A549 (cell line): ENCODE data around the gene TFG. TPM values are rescaled to one million over a fixed set of nuclear protein-coding genes. Genes with fewer than 3 reads are reported as not detected.
"Not testable (repeated sequence)": the region's sequence is repeated elsewhere in the genome, so short reads cannot be mapped to it uniquely, and the experiment has no call there.

Experiments used
- ATAC-seq, 2 experiments: fragments of 200-7000 bp in 1 of 2; fragments of >200 bp in 1 of 2; cut with Nextera tagmentation in 1 of 2; cut with Tn5 transposase in 1 of 2; 3 replicates each; pipeline versions ENCODE4 v1.8.0 to v1.9.1; 2018 to 2020; ENCODE audit warnings: mild to moderate bottlenecking in 1 of 2, moderate library complexity in 1 of 2
- CTCF ChIA-PET: fragments of 300-600 bp; sonication (Branson Sonifier 250); formaldehyde crosslinking; extraction: SDS; loops from one replicate; lab custom pipeline; 2021; ENCODE audit warnings: antibody characterized with exemption, inconsistent platforms; lab: Yijun Ruan, JAX
- POLR2A ChIA-PET: fragments of 350-600 bp; formaldehyde crosslinking; extraction: SDS; loops from one replicate; lab custom pipeline; 2021; ENCODE audit warnings: antibody characterized with exemption, inconsistent platforms; lab: Yijun Ruan, JAX
- DNase-seq, 2 experiments: peaks; one replicate each; pipeline versions ENCODE4 v3.0.0 to v3.0.0-alpha.2; 2011 to 2016; ENCODE audit warnings: low read depth in 1 of 2, low spot score in 1 of 2
- FAIRE-seq: peaks from 2 replicates; lab custom pipeline; 2011; peaks lifted over from hg19 to GRCh38; lab: Jason Lieb, UNC
- H3K27ac ChIP-seq, 2 experiments: fragments of >200 bp; sonication (Bioruptor Twin); formaldehyde crosslinking; 3 replicates each; pipeline ENCODE4 v1.5.1; 2016 to 2017
- H3K4me1 ChIP-seq: fragments of >200 bp; sonication (Bioruptor Twin); formaldehyde crosslinking; 3 replicates; pipeline ENCODE4 v1.6.1; 2016
- H3K4me2 ChIP-seq: fragments of >200 bp; sonication (Bioruptor Twin); formaldehyde crosslinking; 3 replicates; pipeline ENCODE4 v1.6.1; 2016
- H3K4me3 ChIP-seq: fragments of >200 bp; sonication (Bioruptor Twin); formaldehyde crosslinking; 3 replicates; pipeline ENCODE4 v1.5.1; 2016
- H3K9me3 ChIP-seq: fragments of >200 bp; sonication (Bioruptor Twin); formaldehyde crosslinking; 3 replicates; pipeline ENCODE4 v1.6.1; 2016
- CBX2 ChIP-seq: fragments of 200-600 bp; sonication (generic); IDR thresholded peaks from 2 replicates; pipeline ENCODE4 v1.6.1; 2016; ENCODE audit warnings: low read depth, mild to moderate bottlenecking, borderline replicate concordance
- CBX8 ChIP-seq: fragments of 200-600 bp; sonication (generic); IDR thresholded peaks from 2 replicates; pipeline ENCODE4 v1.6.1; 2016
- CHD2 ChIP-seq: fragments of 150-350 bp; IDR thresholded peaks from 2 replicates; pipeline ENCODE4 v1.6.1; 2014; ENCODE audit warnings: low read length; ENCODE audit not compliant: partially characterized antibody
- CHD4 ChIP-seq: fragments of 200-600 bp; sonication (generic); IDR thresholded peaks from 2 replicates; pipeline ENCODE4 v1.6.1; 2016; ENCODE audit warnings: antibody characterized with exemption, mild to moderate bottlenecking, borderline replicate concordance
- EHF ChIP-seq: fragments of 250-450 bp; sonication (Bioruptor Pico); IDR thresholded peaks from 2 replicates; pipeline ENCODE4 v1.5.0; 2020; ENCODE audit warnings: mild to moderate bottlenecking
- FOSB ChIP-seq: fragments of 250-450 bp; sonication (Bioruptor Pico); IDR thresholded peaks from 2 replicates; pipeline ENCODE4 v1.5.0; 2020; ENCODE audit warnings: mild to moderate bottlenecking, moderate library complexity
- HEYL ChIP-seq: fragments of 250-450 bp; sonication (Bioruptor Pico); IDR thresholded peaks from 2 replicates; pipeline ENCODE4 v1.8.0; 2021; ENCODE audit warnings: mild to moderate bottlenecking, moderate library complexity
- HOXB13 ChIP-seq: fragments of 250-450 bp; sonication (Bioruptor Pico); IDR thresholded peaks from 2 replicates; pipeline ENCODE4 v1.5.0; 2020; ENCODE audit warnings: low read depth, mild to moderate bottlenecking, moderate library complexity
- HOXB5 ChIP-seq: fragments of 250-450 bp; sonication (Bioruptor Pico); IDR thresholded peaks from 2 replicates; pipeline ENCODE4 v1.5.0; 2020; ENCODE audit warnings: mild to moderate bottlenecking, moderate library complexity
- KDM1A ChIP-seq: fragments of 200-600 bp; sonication (generic); IDR thresholded peaks from 2 replicates; pipeline ENCODE4 v1.6.1; 2016; ENCODE audit warnings: low read depth, mild to moderate bottlenecking
- MAFK ChIP-seq: fragments of 450-650 bp; IDR thresholded peaks from 2 replicates; pipeline ENCODE4 v1.6.1; 2014; ENCODE audit not compliant: partially characterized antibody
- MAZ ChIP-seq: fragments of 150-350 bp; IDR thresholded peaks from 2 replicates; pipeline ENCODE4 v1.6.1; 2014; ENCODE audit warnings: antibody characterized with exemption, low read depth, low read length, borderline replicate concordance
- NFE2L2 ChIP-seq: fragments of 150-350 bp; conservative IDR thresholded peaks from 2 replicates; pipeline ENCODE4 v1.6.1; 2014; ENCODE audit warnings: low read length
- RAD21 ChIP-seq, 2 experiments: fragments of >200 bp in 1 of 2; sonication (Bioruptor Twin) in 1 of 2; formaldehyde crosslinking in 1 of 2; IDR thresholded peaks in 1 of 2; conservative IDR thresholded peaks in 1 of 2; 2 replicates in 1 of 2; 3 replicates in 1 of 2; pipeline ENCODE4 v1.6.1; 2012 to 2018; ENCODE audit warnings: inconsistent platforms in 1 of 2
- RCOR1 ChIP-seq: fragments of 150-350 bp; IDR thresholded peaks from 2 replicates; pipeline ENCODE4 v1.6.1; 2014; ENCODE audit warnings: antibody characterized with exemption, low read length, low read depth
- RNF2 ChIP-seq: fragments of 200-600 bp; sonication (generic); IDR thresholded peaks from 2 replicates; pipeline ENCODE4 v1.6.1; 2016; ENCODE audit warnings: low read depth, mild to moderate bottlenecking, antibody characterized with exemption, moderate library complexity, borderline replicate concordance
- SREBF2 ChIP-seq: fragments of 450-650 bp; IDR thresholded peaks from 2 replicates; pipeline ENCODE4 v1.6.1; 2014; ENCODE audit warnings: mild to moderate bottlenecking, moderate library complexity
- TFCP2L1 ChIP-seq: fragments of 250-450 bp; sonication (Bioruptor Pico); IDR thresholded peaks from 2 replicates; pipeline ENCODE4 v1.5.0; 2021; ENCODE audit warnings: mild to moderate bottlenecking
- ZFP36 ChIP-seq: fragments of 450-650 bp; IDR thresholded peaks from 2 replicates; pipeline ENCODE4 v1.6.1; 2014; ENCODE audit warnings: borderline replicate concordance; ENCODE audit not compliant: partially characterized antibody
- polyA plus RNA-seq, 4 experiments: library from polyadenylated mRNA; depleted of rRNA in 3 of 4; stranded (reverse); fragments of >200 nt; fragmentation: RNase III in 1 of 4; extraction: RNeasy Plus Mini Kit Qiagen cat#74134 plus additional on column Dnase treatment in 1 of 4; gene quantifications; 2 replicates in 3 of 4; 3 replicates in 1 of 4; pipeline ENCODE4 v1.2.3, GENCODE V29; 2011 to 2017
- TF ChIP-seq, protein P1 (sequence below): fragments of 150-350 bp; IDR thresholded peaks from 2 replicates; pipeline ENCODE4 v1.6.1; 2014; ENCODE audit warnings: low read depth, mild to moderate bottlenecking, low read length
- TF ChIP-seq, protein P2 (sequence below): fragments of >200 bp; sonication (Bioruptor Twin); formaldehyde crosslinking; IDR thresholded peaks from 3 replicates; pipeline ENCODE4 v1.5.1; 2016
- TF ChIP-seq, protein P3 (sequence below): IDR thresholded peaks from 2 replicates; pipeline ENCODE4 v1.6.1; 2012
- TF ChIP-seq, protein P4 (sequence below): fragments of >200 bp; sonication (Bioruptor Twin); formaldehyde crosslinking; IDR thresholded peaks from 2 replicates; pipeline ENCODE4 v1.6.1; 2016
- TF ChIP-seq, protein P5 (sequence below): fragments of >200 bp; sonication (Bioruptor Twin); formaldehyde crosslinking; IDR thresholded peaks from 3 replicates; pipeline ENCODE4 v1.6.1; 2016
- TF ChIP-seq, protein P6 (sequence below): IDR thresholded peaks from 2 replicates; pipeline ENCODE4 v1.6.1; 2012; ENCODE audit warnings: low read depth, borderline replicate concordance

The TFG gene
- polyA plus RNA-seq, 2 of the 4 experiments (the other 2 are of a cell fraction) = 135 to 153 TPM

DNA sequence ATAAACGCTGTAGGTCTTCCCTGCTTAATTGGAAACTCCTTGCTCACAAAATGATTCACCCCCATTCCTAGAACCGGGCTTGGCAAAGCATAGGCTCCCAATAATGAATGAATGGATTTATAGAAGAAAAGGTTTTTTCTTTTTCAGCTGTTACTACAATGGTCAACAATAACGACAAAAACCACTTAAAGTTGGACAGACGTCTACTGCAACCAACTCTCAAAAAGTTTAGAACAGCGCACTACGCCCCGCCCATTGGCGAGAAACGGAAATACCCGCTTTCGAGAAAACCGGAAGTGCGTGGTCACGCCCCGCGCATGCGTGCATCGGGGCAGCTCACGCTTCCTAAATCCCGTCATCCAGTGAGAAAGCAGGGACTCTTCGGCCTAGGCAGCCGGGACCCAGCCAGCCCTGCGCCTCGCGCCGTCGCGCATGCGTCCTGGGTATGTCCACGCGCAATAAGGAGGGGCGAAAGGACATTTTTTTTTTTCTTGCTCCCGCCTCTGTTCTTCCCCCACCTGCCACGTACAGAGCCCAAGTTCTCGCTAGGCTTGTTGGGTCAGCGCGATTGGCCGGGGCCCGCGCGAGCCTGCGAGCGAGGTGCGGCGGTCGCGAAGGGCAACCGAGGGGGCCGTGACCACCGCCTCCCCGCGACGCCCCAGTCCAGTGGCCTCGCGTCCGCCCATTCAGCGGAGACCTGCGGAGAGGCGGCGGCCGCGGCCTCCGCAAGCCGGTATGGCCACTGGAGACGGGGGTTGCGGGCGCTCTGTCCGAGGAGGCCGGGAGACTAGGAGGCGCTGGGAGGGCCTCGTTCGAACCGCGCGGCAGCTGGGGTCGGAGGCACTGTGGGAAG, at the start of gene TFG (continued):
- TF ChIP-seq, protein P1, sequence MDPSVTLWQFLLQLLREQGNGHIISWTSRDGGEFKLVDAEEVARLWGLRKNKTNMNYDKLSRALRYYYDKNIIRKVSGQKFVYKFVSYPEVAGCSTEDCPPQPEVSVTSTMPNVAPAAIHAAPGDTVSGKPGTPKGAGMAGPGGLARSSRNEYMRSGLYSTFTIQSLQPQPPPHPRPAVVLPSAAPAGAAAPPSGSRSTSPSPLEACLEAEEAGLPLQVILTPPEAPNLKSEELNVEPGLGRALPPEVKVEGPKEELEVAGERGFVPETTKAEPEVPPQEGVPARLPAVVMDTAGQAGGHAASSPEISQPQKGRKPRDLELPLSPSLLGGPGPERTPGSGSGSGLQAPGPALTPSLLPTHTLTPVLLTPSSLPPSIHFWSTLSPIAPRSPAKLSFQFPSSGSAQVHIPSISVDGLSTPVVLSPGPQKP = 0 out of 2 replicates have a peak, but pooled peaks have one; percentile 59
- TF ChIP-seq, protein P2, sequence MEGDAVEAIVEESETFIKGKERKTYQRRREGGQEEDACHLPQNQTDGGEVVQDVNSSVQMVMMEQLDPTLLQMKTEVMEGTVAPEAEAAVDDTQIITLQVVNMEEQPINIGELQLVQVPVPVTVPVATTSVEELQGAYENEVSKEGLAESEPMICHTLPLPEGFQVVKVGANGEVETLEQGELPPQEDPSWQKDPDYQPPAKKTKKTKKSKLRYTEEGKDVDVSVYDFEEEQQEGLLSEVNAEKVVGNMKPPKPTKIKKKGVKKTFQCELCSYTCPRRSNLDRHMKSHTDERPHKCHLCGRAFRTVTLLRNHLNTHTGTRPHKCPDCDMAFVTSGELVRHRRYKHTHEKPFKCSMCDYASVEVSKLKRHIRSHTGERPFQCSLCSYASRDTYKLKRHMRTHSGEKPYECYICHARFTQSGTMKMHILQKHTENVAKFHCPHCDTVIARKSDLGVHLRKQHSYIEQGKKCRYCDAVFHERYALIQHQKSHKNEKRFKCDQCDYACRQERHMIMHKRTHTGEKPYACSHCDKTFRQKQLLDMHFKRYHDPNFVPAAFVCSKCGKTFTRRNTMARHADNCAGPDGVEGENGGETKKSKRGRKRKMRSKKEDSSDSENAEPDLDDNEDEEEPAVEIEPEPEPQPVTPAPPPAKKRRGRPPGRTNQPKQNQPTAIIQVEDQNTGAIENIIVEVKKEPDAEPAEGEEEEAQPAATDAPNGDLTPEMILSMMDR = no peak
- TF ChIP-seq, protein P3, sequence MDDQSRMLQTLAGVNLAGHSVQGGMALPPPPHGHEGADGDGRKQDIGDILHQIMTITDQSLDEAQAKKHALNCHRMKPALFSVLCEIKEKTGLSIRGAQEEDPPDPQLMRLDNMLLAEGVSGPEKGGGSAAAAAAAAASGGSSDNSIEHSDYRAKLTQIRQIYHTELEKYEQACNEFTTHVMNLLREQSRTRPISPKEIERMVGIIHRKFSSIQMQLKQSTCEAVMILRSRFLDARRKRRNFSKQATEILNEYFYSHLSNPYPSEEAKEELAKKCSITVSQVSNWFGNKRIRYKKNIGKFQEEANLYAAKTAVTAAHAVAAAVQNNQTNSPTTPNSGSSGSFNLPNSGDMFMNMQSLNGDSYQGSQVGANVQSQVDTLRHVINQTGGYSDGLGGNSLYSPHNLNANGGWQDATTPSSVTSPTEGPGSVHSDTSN = 0 out of 2 replicates have a peak, but pooled peaks have one; percentile 24
- no peak for TF ChIP-seq RNF2
- TF ChIP-seq SREBF2 = no peak
- TF ChIP-seq HEYL (CRISPR knock-in tag) = no peak
- TF ChIP-seq HOXB5 (CRISPR knock-in tag) = no peak
- no peak for TF ChIP-seq FOSB (CRISPR knock-in tag)
- TF ChIP-seq, protein P4, sequence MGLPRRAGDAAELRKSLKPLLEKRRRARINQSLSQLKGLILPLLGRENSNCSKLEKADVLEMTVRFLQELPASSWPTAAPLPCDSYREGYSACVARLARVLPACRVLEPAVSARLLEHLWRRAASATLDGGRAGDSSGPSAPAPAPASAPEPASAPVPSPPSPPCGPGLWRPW = no peak
- no peak for TF ChIP-seq ZFP36
- TF ChIP-seq MAFK = peak; percentile 69
- no peak for TF ChIP-seq HOXB13
- no peak for TF ChIP-seq CBX2
- no peak for TF ChIP-seq NFE2L2
- no peak for TF ChIP-seq RCOR1
- TF ChIP-seq EHF = no peak
- TF ChIP-seq CBX8 = no peak
- no peak for TF ChIP-seq TFCP2L1 (CRISPR knock-in tag)
- TF ChIP-seq CHD2 = peak; percentile 65
- TF ChIP-seq MAZ = no peak
- TF ChIP-seq, protein P5, sequence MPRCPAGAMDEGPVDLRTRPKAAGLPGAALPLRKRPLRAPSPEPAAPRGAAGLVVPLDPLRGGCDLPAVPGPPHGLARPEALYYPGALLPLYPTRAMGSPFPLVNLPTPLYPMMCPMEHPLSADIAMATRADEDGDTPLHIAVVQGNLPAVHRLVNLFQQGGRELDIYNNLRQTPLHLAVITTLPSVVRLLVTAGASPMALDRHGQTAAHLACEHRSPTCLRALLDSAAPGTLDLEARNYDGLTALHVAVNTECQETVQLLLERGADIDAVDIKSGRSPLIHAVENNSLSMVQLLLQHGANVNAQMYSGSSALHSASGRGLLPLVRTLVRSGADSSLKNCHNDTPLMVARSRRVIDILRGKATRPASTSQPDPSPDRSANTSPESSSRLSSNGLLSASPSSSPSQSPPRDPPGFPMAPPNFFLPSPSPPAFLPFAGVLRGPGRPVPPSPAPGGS = peak; percentile 45; the same call in 1 of the 3 replicates
- TF ChIP-seq, protein P6, sequence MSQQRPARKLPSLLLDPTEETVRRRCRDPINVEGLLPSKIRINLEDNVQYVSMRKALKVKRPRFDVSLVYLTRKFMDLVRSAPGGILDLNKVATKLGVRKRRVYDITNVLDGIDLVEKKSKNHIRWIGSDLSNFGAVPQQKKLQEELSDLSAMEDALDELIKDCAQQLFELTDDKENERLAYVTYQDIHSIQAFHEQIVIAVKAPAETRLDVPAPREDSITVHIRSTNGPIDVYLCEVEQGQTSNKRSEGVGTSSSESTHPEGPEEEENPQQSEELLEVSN = peak; percentile 70
- no peak for TF ChIP-seq CHD4
- no peak for TF ChIP-seq RAD21 (conservative IDR thresholded peaks at IDR 0.05 in 1 of 2, IDR thresholded peaks at IDR 0.05 in 1 of 2)
- no peak for TF ChIP-seq KDM1A

DNA sequence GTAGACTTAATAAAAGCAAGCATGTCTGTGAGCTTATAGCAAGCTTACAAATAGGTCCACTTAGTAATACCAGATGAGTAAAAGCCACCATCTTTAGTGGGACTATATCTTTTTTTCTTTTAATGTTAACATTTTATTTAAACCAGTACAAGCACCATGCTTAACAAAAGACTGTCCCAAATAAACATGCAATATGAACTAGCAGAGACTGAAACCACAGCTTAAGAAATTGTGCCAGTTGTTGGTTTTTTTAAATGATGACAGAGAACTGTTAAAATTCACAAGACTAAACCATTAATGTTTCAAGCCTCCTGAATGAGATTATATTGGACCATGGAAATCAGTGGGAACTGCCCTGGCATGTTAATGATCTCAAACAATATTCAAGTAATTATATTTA, 48.0 kb upstream of the TFG start:
- CTCF ChIA-PET, H3K4me1 ChIP-seq, H3K27ac ChIP-seq, FAIRE-seq, H3K4me2 ChIP-seq, H3K4me3 ChIP-seq, ATAC-seq, DNase-seq, POLR2A ChIA-PET, H3K9me3 ChIP-seq: not testable (repeated sequence)
